Astrocyte (in vitro differentiated cells and primary cell): Measurements from ENCODE around the gene STAP2.

ENCODE experiments used
- CTCF ChIP-seq: IDR thresholded peaks from 2 replicates; pipeline ENCODE4 v1.5.1; 2011; ENCODE audit warnings: low read depth, mild to moderate bottlenecking, inconsistent platforms, low read length, moderate library complexity; ENCODE audit not compliant: insufficient read depth
- EZH2 ChIP-seq: IDR thresholded peaks from 2 replicates; pipeline ENCODE4 v1.6.1; 2012; ENCODE audit warnings: mild to moderate bottlenecking, low read length, inconsistent platforms; ENCODE audit not compliant: insufficient read depth

- TF ChIP-seq EZH2 = no peak
- TF ChIP-seq CTCF = no peak
Observed at GRCh38 chr19:4298810-4299550, 39.6 kb downstream of the STAP2 start.
